Measurements from ENCODE around the gene SND1. TPM values are rescaled to one million over a fixed set of nuclear protein-coding genes. Genes with fewer than 3 reads are reported as not detected.

The SND1 gene
- total RNA-seq, 1 experiment from 2014 or later: 218 TPM

DNA sequence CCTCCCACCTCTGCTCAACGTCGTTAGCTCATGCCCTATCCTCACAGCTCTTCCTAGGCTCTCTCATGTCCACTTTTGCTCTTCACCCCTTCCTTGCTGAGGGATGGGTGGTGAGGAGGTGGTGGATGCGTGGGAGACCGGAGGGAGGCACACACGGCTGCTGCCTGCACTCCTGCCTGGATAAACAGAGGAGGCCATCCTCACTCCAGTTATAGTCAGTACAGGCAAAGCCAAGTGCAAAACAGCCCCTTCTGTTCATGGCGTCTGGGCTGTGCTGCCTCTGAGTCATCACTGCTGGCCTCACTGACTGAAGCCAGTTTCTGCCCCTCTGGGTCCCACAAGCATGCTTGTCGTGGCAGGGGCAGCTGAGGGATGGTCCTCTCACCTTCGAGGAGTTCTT lies 411.1 kb downstream of the SND1 start:
- Histone ChIP-seq H3K27ac (ENCODE audit: insufficient read length, low read depth, low read length) (no peak overlapping the region), H3K23me2 (ENCODE audit: insufficient read length, low read depth, low read length, poor library complexity, severe bottlenecking) (no peaks in the 10 kb centered on the region), H3K23ac (ENCODE audit: insufficient read length, low read depth, low read length) (no peak overlapping the region), H2BK120ac (ENCODE audit: low read depth, low read length, poor library complexity, severe bottlenecking) (no peak overlapping the region), H2AK5ac (ENCODE audit: insufficient read length, low read length) (no peak overlapping the region), H2BK15ac (ENCODE audit: low read depth, low read length) (no peak overlapping the region), H4K20me1 (ENCODE audit: control insufficient read depth, insufficient read depth, insufficient read length) (no peaks in the 10 kb centered on the region), H3K4me1 (ENCODE audit: insufficient read depth, low read length) (no peaks in the 10 kb centered on the region), H4K8ac (replicated peaks; ENCODE audit: insufficient read length, low read depth, low read length) (no peak overlapping the region), H2BK20ac (ENCODE audit: low read depth, low read length, poor library complexity, severe bottlenecking) (no peak overlapping the region), H3K9ac (ENCODE audit: extremely low read depth, insufficient read length, low read length) (no peak overlapping the region), H4K91ac (ENCODE audit: insufficient read length, low read depth, low read length) (no peak overlapping the region), H3K14ac (ENCODE audit: insufficient read depth, low read length) (no peak overlapping the region; the same call in 1 of the 2 replicates), H3K9me3 (ENCODE audit: control insufficient read depth, low read depth, low read length) (no peaks in the 10 kb centered on the region), H2BK5ac (ENCODE audit: insufficient read length, low read length) (no peak overlapping the region), H2BK12ac (ENCODE audit: insufficient read length, low read depth, low read length) (no peak overlapping the region), H3K27me3 (ENCODE audit: insufficient read depth, low read length) (no peaks in the 10 kb centered on the region), H3K79me1 (ENCODE audit: insufficient read depth, low read depth, low read length, poor library complexity, severe bottlenecking) (no peaks in the 10 kb centered on the region), H3K79me2 (ENCODE audit: insufficient read depth, low read length) (no peaks in the 10 kb centered on the region), H3K4me2 (ENCODE audit: insufficient read depth, insufficient read length, low read length) (no peak overlapping the region), H3K56ac (ENCODE audit: insufficient read length, low read depth, low read length) (no peak overlapping the region), H3K4ac (ENCODE audit: low read depth, low read length) (no peak overlapping the region), H2AFZ (ENCODE audit: low read length) (no peak overlapping the region), H3K18ac (ENCODE audit: insufficient read length, low read depth, low read length) (no peak overlapping the region), H3T11ph (ENCODE audit: low read length) (no peak overlapping the region), H4K5ac (ENCODE audit: insufficient read length, low read depth, low read length) (no peak overlapping the region)
- Mint-ChIP-seq H3K4me3 (no peak overlapping the region), H3K27ac (peak overlapping the region in 1 of 3 experiments; percentile 11; a peak in 1 of 7 replicates), H3K9me3 (no peaks in the 10 kb centered on the region), H3K27me3 (ENCODE audit: low read depth) (no peaks in the 10 kb centered on the region), H3K36me3 (ENCODE audit: insufficient read depth in 1 of 3, low read depth in 3 of 3) (peaks cover 0 to 2% (median 0%) of the 10 kb centered on the region in 3 experiments; a peak in 4 of 7 replicates), H3K4me1 (peaks cover 20 to 23% of the 10 kb centered on the region in 2 experiments)
- no peak for TF ChIP-seq CTCF (conservative IDR thresholded peaks at IDR 0.05)
- no peak for DNase-seq
- WGBS (ENCODE audit: extremely low coverage, insufficient read length, low lambda C conversion rate): no CpG with 5 or more reads among the region's 8 CpGs

All from H9 (cell line).